HepG2 (cell line): ENCODE data around the gene TMEM198. TPM values are rescaled to one million over a fixed set of nuclear protein-coding genes. Genes with fewer than 3 reads are reported as not detected.

Experiments used
- ARNT ChIP-seq: fragments of 450-650 bp; IDR thresholded peaks from 2 replicates; pipeline ENCODE4 v1.6.1; 2017
- ATAD3A ChIP-seq: sonication (generic); formaldehyde crosslinking; IDR thresholded peaks from 2 replicates; pipeline ENCODE4 v1.4.0; 2020; ENCODE audit warnings: missing genetic modification reagents
- ATF1 ChIP-seq: IDR thresholded peaks from 2 replicates; pipeline ENCODE4 v1.6.1; 2016; ENCODE audit warnings: mild to moderate bottlenecking, control low read depth
- EED ChIP-seq: sonication (generic); formaldehyde crosslinking; IDR thresholded peaks from 2 replicates; pipeline ENCODE4 v1.5.0; 2020; ENCODE audit warnings: mild to moderate bottlenecking, missing genetic modification reagents
- FOSL1 ChIP-seq: sonication (generic); formaldehyde crosslinking; IDR thresholded peaks from 2 replicates; pipeline ENCODE4 v1.9.0; 2021; ENCODE audit warnings: missing genetic modification reagents, borderline replicate concordance
- FOXJ3 ChIP-seq: sonication (generic); formaldehyde crosslinking; IDR thresholded peaks from 2 replicates; pipeline ENCODE4 v1.4.0; 2020; ENCODE audit warnings: missing genetic modification reagents, mild to moderate bottlenecking, borderline replicate concordance
- FOXP1 ChIP-seq, 2 experiments: fragments of 450-650 bp in 1 of 2; IDR thresholded peaks; 2 replicates each; pipeline ENCODE4 v1.6.1; 2017 to 2018; ENCODE audit warnings: antibody characterized with exemption in 1 of 2
- SMYD3 ChIP-seq: sonication (generic); formaldehyde crosslinking; IDR thresholded peaks from 2 replicates; pipeline ENCODE4 v1.8.1; 2023; ENCODE audit warnings: mild to moderate bottlenecking, missing genetic modification reagents
- ZNF20 ChIP-seq: sonication (generic); formaldehyde crosslinking; IDR thresholded peaks from 2 replicates; pipeline ENCODE4 v1.4.0; 2020; ENCODE audit warnings: mild to moderate bottlenecking, moderate library complexity, missing genetic modification reagents
- ZNF326 ChIP-seq: sonication (generic); formaldehyde crosslinking; IDR thresholded peaks from 2 replicates; pipeline ENCODE4 v1.4.0; 2020; ENCODE audit warnings: missing genetic modification reagents, borderline replicate concordance
- ZNF460 ChIP-seq: sonication (generic); formaldehyde crosslinking; IDR thresholded peaks from 2 replicates; pipeline ENCODE4 v1.5.1; 2020; ENCODE audit warnings: missing genetic modification reagents, mild to moderate bottlenecking, borderline replicate concordance
- ZNF557 ChIP-seq: sonication (generic); formaldehyde crosslinking; IDR thresholded peaks from 2 replicates; pipeline ENCODE4 v1.4.0; 2020; ENCODE audit warnings: missing genetic modification reagents
- ZNF891 ChIP-seq: sonication (generic); formaldehyde crosslinking; IDR thresholded peaks from 2 replicates; pipeline ENCODE4 v1.5.0; 2020; ENCODE audit warnings: mild to moderate bottlenecking, missing genetic modification reagents
- polyA plus RNA-seq, 8 experiments: library from polyadenylated mRNA; depleted of rRNA in 3 of 8; stranded (reverse) in 7 of 8; unstranded in 1 of 8; fragments of >200 nt; fragmentation: Illumina TruSeq in 4 of 8; extraction: Trizol in 4 of 8; gene quantifications; 2 replicates each; pipeline versions ENCODE4 v1.2.1 to v1.2.3, GENCODE V29; 2011 to 2016; ENCODE audit warnings: low read depth in 4 of 8, missing spikeins in 1 of 8, mixed read lengths in 1 of 8; ENCODE audit not compliant: insufficient read depth in 1 of 8
- total RNA-seq, 5 experiments: library from RNA; depleted of rRNA; stranded (reverse); fragments of >200 nt; fragmentation: Illumina TruSeq; extraction: Trizol; gene quantifications; 2 replicates each; pipeline ENCODE4 v1.2.3, GENCODE V29; 2016; ENCODE audit warnings: low read depth in 1 of 5
- TF ChIP-seq, protein P1 (sequence below): sonication (generic); formaldehyde crosslinking; IDR thresholded peaks from 2 replicates; pipeline ENCODE4 v1.9.0; 2021; ENCODE audit warnings: mild to moderate bottlenecking, missing genetic modification reagents
- TF ChIP-seq, protein P2 (sequence below): IDR thresholded peaks from 2 replicates; pipeline ENCODE4 v1.6.1; 2016; ENCODE audit warnings: low read depth, borderline replicate concordance
- TF ChIP-seq, protein P3 (sequence below): sonication (generic); formaldehyde crosslinking; IDR thresholded peaks from 2 replicates; pipeline ENCODE4 v1.5.1; 2020; ENCODE audit warnings: mild to moderate bottlenecking, missing genetic modification reagents
- TF ChIP-seq, protein P4 (sequence below): sonication (generic); formaldehyde crosslinking; IDR thresholded peaks from 2 replicates; pipeline ENCODE4 v1.4.0; 2020; ENCODE audit warnings: low read depth, mild to moderate bottlenecking, missing genetic modification reagents

Gene TMEM198
- total and polyA plus RNA-seq, 2 of the 13 experiments (the other 11 are each of a cell fraction or from before 2014, with no cell fraction given), result 17.3 to 23.5 TPM

DNA sequence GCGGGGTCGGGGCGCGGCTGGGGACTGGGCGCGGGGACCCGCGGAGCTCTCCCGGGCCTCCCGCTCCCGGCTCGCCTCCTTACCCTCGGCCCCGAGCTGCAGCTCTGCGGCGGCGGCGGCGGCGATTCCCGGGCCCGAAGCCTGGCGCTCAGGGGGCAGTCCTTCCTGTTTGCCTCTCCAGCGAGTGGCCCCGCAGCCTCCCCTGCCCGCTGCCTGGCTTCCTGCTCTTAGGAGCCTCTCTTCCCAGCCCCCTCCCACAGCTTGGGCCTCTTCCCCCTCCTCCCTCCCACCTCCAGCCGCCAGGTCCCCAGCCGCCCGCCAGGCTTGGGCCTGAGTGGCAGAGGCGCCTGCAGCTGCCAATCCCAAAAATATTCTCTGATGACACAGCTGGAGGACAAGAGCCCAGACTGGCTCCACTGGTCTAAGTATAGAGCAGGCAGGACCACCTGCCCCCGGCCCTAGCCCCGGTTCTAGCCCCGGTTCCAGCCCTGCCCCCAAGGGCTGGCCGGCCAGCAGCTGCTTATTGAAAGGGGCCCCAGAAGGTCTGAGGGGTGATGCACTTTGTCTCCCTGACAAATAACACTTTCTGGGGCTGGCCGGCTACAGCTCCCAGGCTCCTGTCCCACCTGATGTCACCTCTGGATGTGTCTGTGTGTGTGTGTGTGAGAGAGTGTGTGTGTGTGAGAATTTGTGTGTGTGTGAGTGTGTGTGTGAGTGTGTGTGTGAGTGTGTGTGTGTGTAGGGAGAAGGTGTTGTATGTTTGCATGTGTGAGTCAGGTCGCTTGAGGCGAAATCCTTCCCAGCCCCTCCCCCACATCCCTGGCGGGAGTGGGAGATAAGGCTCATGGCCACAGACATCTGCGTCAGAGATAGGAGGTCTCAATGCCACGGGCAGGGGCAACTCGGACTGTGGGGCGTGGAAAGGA is 27.7 kb downstream of the TMEM198 start, which contains the start of gene OBSL1 (continued):
- TF ChIP-seq, protein P1, sequence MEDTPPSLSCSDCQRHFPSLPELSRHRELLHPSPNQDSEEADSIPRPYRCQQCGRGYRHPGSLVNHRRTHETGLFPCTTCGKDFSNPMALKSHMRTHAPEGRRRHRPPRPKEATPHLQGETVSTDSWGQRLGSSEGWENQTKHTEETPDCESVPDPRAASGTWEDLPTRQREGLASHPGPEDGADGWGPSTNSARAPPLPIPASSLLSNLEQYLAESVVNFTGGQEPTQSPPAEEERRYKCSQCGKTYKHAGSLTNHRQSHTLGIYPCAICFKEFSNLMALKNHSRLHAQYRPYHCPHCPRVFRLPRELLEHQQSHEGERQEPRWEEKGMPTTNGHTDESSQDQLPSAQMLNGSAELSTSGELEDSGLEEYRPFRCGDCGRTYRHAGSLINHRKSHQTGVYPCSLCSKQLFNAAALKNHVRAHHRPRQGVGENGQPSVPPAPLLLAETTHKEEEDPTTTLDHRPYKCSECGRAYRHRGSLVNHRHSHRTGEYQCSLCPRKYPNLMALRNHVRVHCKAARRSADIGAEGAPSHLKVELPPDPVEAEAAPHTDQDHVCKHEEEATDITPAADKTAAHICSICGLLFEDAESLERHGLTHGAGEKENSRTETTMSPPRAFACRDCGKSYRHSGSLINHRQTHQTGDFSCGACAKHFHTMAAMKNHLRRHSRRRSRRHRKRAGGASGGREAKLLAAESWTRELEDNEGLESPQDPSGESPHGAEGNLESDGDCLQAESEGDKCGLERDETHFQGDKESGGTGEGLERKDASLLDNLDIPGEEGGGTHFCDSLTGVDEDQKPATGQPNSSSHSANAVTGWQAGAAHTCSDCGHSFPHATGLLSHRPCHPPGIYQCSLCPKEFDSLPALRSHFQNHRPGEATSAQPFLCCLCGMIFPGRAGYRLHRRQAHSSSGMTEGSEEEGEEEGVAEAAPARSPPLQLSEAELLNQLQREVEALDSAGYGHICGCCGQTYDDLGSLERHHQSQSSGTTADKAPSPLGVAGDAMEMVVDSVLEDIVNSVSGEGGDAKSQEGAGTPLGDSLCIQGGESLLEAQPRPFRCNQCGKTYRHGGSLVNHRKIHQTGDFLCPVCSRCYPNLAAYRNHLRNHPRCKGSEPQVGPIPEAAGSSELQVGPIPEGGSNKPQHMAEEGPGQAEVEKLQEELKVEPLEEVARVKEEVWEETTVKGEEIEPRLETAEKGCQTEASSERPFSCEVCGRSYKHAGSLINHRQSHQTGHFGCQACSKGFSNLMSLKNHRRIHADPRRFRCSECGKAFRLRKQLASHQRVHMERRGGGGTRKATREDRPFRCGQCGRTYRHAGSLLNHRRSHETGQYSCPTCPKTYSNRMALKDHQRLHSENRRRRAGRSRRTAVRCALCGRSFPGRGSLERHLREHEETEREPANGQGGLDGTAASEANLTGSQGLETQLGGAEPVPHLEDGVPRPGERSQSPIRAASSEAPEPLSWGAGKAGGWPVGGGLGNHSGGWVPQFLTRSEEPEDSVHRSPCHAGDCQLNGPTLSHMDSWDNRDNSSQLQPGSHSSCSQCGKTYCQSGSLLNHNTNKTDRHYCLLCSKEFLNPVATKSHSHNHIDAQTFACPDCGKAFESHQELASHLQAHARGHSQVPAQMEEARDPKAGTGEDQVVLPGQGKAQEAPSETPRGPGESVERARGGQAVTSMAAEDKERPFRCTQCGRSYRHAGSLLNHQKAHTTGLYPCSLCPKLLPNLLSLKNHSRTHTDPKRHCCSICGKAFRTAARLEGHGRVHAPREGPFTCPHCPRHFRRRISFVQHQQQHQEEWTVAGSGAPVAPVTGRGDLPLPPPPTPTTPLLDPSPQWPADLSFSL, result peak; percentile 100
- TF ChIP-seq, protein P2, sequence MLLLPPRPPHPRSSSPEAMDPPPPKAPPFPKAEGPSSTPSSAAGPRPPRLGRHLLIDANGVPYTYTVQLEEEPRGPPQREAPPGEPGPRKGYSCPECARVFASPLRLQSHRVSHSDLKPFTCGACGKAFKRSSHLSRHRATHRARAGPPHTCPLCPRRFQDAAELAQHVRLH (CRISPR knock-in tag), result peak; percentile 17; the same call in 1 of the 2 replicates
- TF ChIP-seq ATAD3A (CRISPR knock-in tag) (no peak; the same call in 1 of the 2 replicates), FOXP1 (IDR thresholded peaks at IDR 0.05) (peak; percentile 66; the same call in 1 of the 2 replicates), FOXP1 (CRISPR knock-in tag; IDR thresholded peaks at IDR 0.05) (peak; percentile 42), FOSL1 (CRISPR knock-in tag) (peak; percentile 27; the same call in 1 of the 2 replicates), FOXJ3 (CRISPR knock-in tag) (peak; percentile 62; the same call in 1 of the 2 replicates), EED (CRISPR knock-in tag) (peak; percentile 17; the same call in 1 of the 2 replicates), ZNF326 (no peak), SMYD3 (CRISPR knock-in tag) (peak; percentile 75), ZNF557 (CRISPR knock-in tag) (no peak), ZNF20 (CRISPR knock-in tag) (no peak), ZNF460 (no peak; the same call in 1 of the 2 replicates), ARNT (no peak), ZNF891 (CRISPR knock-in tag) (no peak; the same call in 1 of the 2 replicates), ATF1 (CRISPR knock-in tag) (peak; percentile 74)
- TF ChIP-seq, protein P3, sequence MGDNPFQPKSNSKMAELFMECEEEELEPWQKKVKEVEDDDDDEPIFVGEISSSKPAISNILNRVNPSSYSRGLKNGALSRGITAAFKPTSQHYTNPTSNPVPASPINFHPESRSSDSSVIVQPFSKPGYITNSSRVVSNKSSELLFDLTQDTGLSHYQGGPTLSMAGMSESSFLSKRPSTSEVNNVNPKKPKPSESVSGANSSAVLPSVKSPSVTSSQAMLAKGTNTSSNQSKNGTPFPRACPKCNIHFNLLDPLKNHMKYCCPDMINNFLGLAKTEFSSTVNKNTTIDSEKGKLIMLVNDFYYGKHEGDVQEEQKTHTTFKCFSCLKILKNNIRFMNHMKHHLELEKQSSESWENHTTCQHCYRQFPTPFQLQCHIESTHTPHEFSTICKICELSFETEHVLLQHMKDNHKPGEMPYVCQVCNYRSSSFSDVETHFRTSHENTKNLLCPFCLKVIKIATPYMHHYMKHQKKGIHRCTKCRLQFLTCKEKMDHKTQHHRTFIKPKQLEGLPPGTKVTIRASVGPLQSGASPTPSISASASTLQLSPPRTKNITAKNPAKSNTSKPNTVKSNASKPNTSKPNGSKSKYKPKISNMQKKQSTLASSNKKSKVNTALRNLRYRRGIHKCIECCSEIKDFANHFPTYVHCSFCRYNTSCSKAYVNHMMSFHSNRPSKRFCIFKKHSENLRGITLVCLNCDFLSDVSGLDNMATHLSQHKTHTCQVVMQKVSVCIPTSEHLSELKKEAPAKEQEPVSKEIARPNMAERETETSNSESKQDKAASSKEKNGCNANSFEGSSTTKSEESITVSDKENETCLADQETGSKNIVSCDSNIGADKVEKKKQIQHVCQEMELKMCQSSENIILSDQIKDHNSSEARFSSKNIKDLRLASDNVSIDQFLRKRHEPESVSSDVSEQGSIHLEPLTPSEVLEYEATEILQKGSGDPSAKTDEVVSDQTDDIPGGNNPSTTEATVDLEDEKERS (CRISPR knock-in tag), result no peak; the same call in 1 of the 2 replicates
- TF ChIP-seq, protein P4, sequence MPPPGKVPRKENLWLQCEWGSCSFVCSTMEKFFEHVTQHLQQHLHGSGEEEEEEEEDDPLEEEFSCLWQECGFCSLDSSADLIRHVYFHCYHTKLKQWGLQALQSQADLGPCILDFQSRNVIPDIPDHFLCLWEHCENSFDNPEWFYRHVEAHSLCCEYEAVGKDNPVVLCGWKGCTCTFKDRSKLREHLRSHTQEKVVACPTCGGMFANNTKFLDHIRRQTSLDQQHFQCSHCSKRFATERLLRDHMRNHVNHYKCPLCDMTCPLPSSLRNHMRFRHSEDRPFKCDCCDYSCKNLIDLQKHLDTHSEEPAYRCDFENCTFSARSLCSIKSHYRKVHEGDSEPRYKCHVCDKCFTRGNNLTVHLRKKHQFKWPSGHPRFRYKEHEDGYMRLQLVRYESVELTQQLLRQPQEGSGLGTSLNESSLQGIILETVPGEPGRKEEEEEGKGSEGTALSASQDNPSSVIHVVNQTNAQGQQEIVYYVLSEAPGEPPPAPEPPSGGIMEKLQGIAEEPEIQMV (CRISPR knock-in tag), result peak; percentile 52; the same call in 1 of the 2 replicates
